ENCODE data around the gene ZNF837. TPM values are rescaled to one million over a fixed set of nuclear protein-coding genes. Genes with fewer than 3 reads are reported as not detected.

The ZNF837 gene
- total RNA-seq, 4 donors from 2014 or later: 1.5 to 3.7 (median 2.1) TPM

GRCh38 chr19:58325311-58326022 lies 55.4 kb downstream of the ZNF837 start:
- Histone ChIP-seq H3K36me3 (peaks cover 0 to 20% (median 0%) of the 10 kb centered on the region in 4 donors), H3K4me1 (peaks cover 23 to 34% (median 31%) of the 10 kb centered on the region in 4 donors), H3K27ac (replicated peaks in 1 of 4) (no peak overlapping the region), H3K4me3 (peak overlapping the region; percentile 72 to 94 (median 84)), H3K27me3 (no peaks in the 10 kb centered on the region), H3K9me3 (no peaks in the 10 kb centered on the region)
- DNase-seq (ENCODE audit: extremely low spot score): no peak
- TF ChIP-seq POLR2AphosphoS5 (IDR thresholded peaks at IDR 0.05): no peak
- no peak for TF ChIP-seq CTCF (IDR thresholded peaks at IDR 0.05)
- TF ChIP-seq POLR2A (IDR thresholded peaks at IDR 0.05; ENCODE audit: low read depth): no peak
- no peak for TF ChIP-seq EP300 (IDR thresholded peaks at IDR 0.05)
- WGBS: 90% methylated on average over 6 of the region's 6 CpGs
- intact Hi-C loops (cut with DNase I): no loop called here

DNA sequence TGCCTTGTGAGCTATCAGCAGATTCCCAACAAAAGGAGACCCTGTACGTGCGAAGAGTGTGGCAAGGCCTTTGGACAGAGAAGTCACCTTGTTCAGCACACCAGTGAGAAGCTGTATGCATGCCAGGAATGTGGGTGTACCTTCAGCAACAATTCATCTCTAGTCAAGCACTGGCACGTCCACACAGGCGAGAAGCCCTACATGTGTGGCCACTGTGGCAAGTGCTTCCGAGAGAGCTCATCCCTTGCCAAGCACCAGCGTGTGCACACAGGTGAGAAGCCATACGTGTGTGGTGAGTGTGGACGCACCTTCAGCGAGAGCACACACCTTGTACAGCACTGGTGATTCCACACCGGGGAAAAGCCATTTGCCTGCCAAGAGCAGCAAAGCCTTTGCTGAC lies 61.6 kb downstream of the ZNF837 start:
- DNase-seq (ENCODE audit: extremely low spot score): no peak
- Histone ChIP-seq H3K4me1 (no peaks in the 10 kb centered on the region), H3K27me3 (no peaks in the 10 kb centered on the region), H3K36me3 (peaks cover 6 to 55% (median 30%) of the 10 kb centered on the region in 4 donors), H3K27ac (replicated peaks in 1 of 4) (no peak overlapping the region), H3K4me3 (no peak overlapping the region), H3K9me3 (no peaks in the 10 kb centered on the region)
- WGBS: 90% methylated on average over 8 of the region's 10 CpGs
- TF ChIP-seq POLR2A (IDR thresholded peaks at IDR 0.05; ENCODE audit: low read depth): no peak
- TF ChIP-seq POLR2AphosphoS5 (IDR thresholded peaks at IDR 0.05): no peak
- TF ChIP-seq EP300 (IDR thresholded peaks at IDR 0.05): no peak
- TF ChIP-seq CTCF (IDR thresholded peaks at IDR 0.05): no peak
- intact Hi-C loops (cut with DNase I): no loop called here

- no peak overlapping the region for H3K4me3 ChIP-seq
- no peaks in the 10 kb centered on the region for H3K9me3 ChIP-seq
- intact Hi-C loops (cut with DNase I): no loop called here
- no peaks in the 10 kb centered on the region for H3K27me3 ChIP-seq
- no peak for TF ChIP-seq POLR2A (IDR thresholded peaks at IDR 0.05; ENCODE audit: low read depth)
- no peak for TF ChIP-seq CTCF (IDR thresholded peaks at IDR 0.05)
- no peak for TF ChIP-seq POLR2AphosphoS5 (IDR thresholded peaks at IDR 0.05)
- TF ChIP-seq EP300 (IDR thresholded peaks at IDR 0.05): no peak
- no peak overlapping the region for H3K27ac ChIP-seq (replicated peaks in 1 of 4)
- no peak for DNase-seq (ENCODE audit: extremely low spot score)
- WGBS: 79% methylated on average over 4 of the region's 4 CpGs
- no peaks in the 10 kb centered on the region for H3K4me1 ChIP-seq
- peaks cover 15 to 64% (median 40%) of the 10 kb centered on the region in 4 donors for H3K36me3 ChIP-seq
Measured at GRCh38 chr19:58318297-58318696, 62.5 kb downstream of the ZNF837 start.

Small RNAs within 50 kb of the gene (small RNA-seq; reads per million reads assigned to genes)
- gene MIR4754: 0 reads per million in 3 donors
- 0 to 0.37 (median 0) reads per million in 3 donors for gene MIR6806
- gene RNA5SP473: 0 to 0.93 (median 0.34) reads per million in 3 donors

Other genes with a start within 250 kb of the ZNF837 start
- gene ZNF329, start 230.2 kb downstream of the ZNF837 start, total RNA-seq: 10 to 100 TPM in 2 of 4 donors, 1 to 10 TPM in 2; 8.3 to 14.0 (median 10.8) TPM
- gene ZNF274, start 198.0 kb downstream of the ZNF837 start, total RNA-seq: 10 to 100 TPM; 18.7 to 27.8 (median 22.8) TPM
- 10 to 100 TPM; 29.5 to 38.8 (median 37.6) TPM for gene ZNF544, start 152.1 kb downstream of the ZNF837 start, total RNA-seq
- 10 to 100 TPM in 2 of 4 donors, 1 to 10 TPM in 2; 8.1 to 12.3 (median 10.3) TPM for gene ZNF8, start 102.1 kb downstream of the ZNF837 start, total RNA-seq
- 10 to 100 TPM; 32.9 to 53.0 (median 38.0) TPM for gene ERVK3-1, start 75.7 kb downstream of the ZNF837 start, total RNA-seq
- 1 to 10 TPM; 2.9 to 4.9 (median 3.6) TPM for gene ZSCAN22, start 54.0 kb downstream of the ZNF837 start, total RNA-seq
- gene A1BG, start 27.5 kb downstream of the ZNF837 start, total RNA-seq: 10 to 100 TPM in 2 of 4 donors, 1 to 10 TPM in 1, under 1 TPM in 1; 0.83 to 12.1 (median 9.5) TPM
- 1 to 10 TPM in 1 of 4 donors, under 1 TPM in 3; 0.42 to 1.1 (median 0.92) TPM for gene ZNF497, start 18.3 kb downstream of the ZNF837 start, total RNA-seq
- gene RPS5, start 6.2 kb upstream of the ZNF837 start, total RNA-seq: 1,000 to 10,000 TPM; 1,137 to 2,200 (median 1,582) TPM
- gene RNF225, start 14.6 kb upstream of the ZNF837 start, total RNA-seq: not detected
- 10 to 100 TPM; 11.6 to 24.2 (median 18.9) TPM for gene ZNF584, start 27.6 kb upstream of the ZNF837 start, total RNA-seq
- gene ZNF132, start 59.1 kb upstream of the ZNF837 start, total RNA-seq: 1 to 10 TPM; 3.7 to 6.7 (median 4.5) TPM
- 1 to 10 TPM; 7.1 to 9.7 (median 8.3) TPM for gene ZNF324B, start 70.6 kb upstream of the ZNF837 start, total RNA-seq
- 10 to 100 TPM; 12.9 to 21.8 (median 15.6) TPM for gene ZNF324, start 86.0 kb upstream of the ZNF837 start, total RNA-seq
- 10 to 100 TPM; 13.7 to 20.4 (median 17.0) TPM for gene ZNF446, start 95.3 kb upstream of the ZNF837 start, total RNA-seq
- 10 to 100 TPM in 1 of 4 donors, 1 to 10 TPM in 3; 3.8 to 10.8 (median 4.6) TPM for gene SLC27A5, start 131.0 kb upstream of the ZNF837 start, total RNA-seq
- gene ZBTB45, start 138.8 kb upstream of the ZNF837 start, total RNA-seq: 10 to 100 TPM in 2 of 4 donors, 1 to 10 TPM in 2; 8.8 to 20.0 (median 12.1) TPM
- 100 to 1,000 TPM; 152 to 319 (median 264) TPM for gene TRIM28, start 163.0 kb upstream of the ZNF837 start, total RNA-seq
- gene CHMP2A, start 174.1 kb upstream of the ZNF837 start, total RNA-seq: 100 to 1,000 TPM; 124 to 145 (median 141) TPM
- gene UBE2M, start 177.6 kb upstream of the ZNF837 start, total RNA-seq: 10 to 100 TPM; 36.1 to 54.9 (median 45.8) TPM
- gene MZF1, start 192.3 kb upstream of the ZNF837 start, total RNA-seq: 10 to 100 TPM; 20.5 to 29.3 (median 22.4) TPM

Data from esophagus muscularis mucosa (tissue), 4 donors.